Body of pancreas (tissue), 4 donors: ENCODE data around the gene DLG2. TPM values are rescaled to one million over a fixed set of nuclear protein-coding genes. Genes with fewer than 3 reads are reported as not detected.

Source experiments
- ATAC-seq: fragments of 150-250 bp; one replicate; pipeline ENCODE4 v1.9.1; 2016
- DNase-seq, 4 donors: peaks; one replicate each; pipeline ENCODE4 v3.0.0-alpha.2; 2019
- H3K27ac ChIP-seq, 4 donors: fragments of 200-600 bp; sonication (generic); 1 replicate in 3 of 4; 2 replicates in 1 of 4; pipeline versions ENCODE4 v1.5.1 to v1.6.1; 2016 to 2019; ENCODE audit warnings: mild to moderate bottlenecking in 1 of 4, mixed read lengths in 1 of 4, moderate library complexity in 1 of 4
- H3K27me3 ChIP-seq, 2 donors: fragments of 200-600 bp; sonication (generic); one replicate each; pipeline ENCODE4 v1.6.0; 2016; ENCODE audit warnings: mild to moderate bottlenecking in 1 of 2
- H3K36me3 ChIP-seq, 2 donors: fragments of 200-600 bp; sonication (generic); replicated peaks in 1 of 2; 2 replicates each; pipeline ENCODE4 v1.5.1; 2016; ENCODE audit warnings: low read depth in 2 of 2; ENCODE audit not compliant: insufficient read depth in 1 of 2
- H3K4me1 ChIP-seq: fragments of 200-600 bp; sonication (generic); one replicate; pipeline ENCODE4 v1.6.0; 2016
- H3K4me3 ChIP-seq, 2 donors: fragments of 200-600 bp; sonication (generic); 1 replicate in 1 of 2; 2 replicates in 1 of 2; pipeline ENCODE4 v1.5.1; 2016 to 2019
- H3K9me3 ChIP-seq, 3 donors: fragments of 200-600 bp; sonication (generic); 1 replicate in 2 of 3; 2 replicates in 1 of 3; pipeline ENCODE4 v1.5.1; 2016
- CTCF ChIP-seq, 7 experiments: fragments of 450-650 bp in 4 of 7; fragments of 200-600 bp in 3 of 7; sonication (generic) in 3 of 7; IDR thresholded peaks; one replicate each; pipeline ENCODE4 v1.5.1; 2016 to 2019; ENCODE audit warnings: antibody characterized with exemption in 7 of 7
- POLR2A ChIP-seq, 3 donors: fragments of 450-650 bp; IDR thresholded peaks; one replicate each; pipeline ENCODE4 v1.6.1; 2016; ENCODE audit warnings: antibody characterized with exemption in 3 of 3, mild to moderate bottlenecking in 2 of 3
- WGBS, 2 donors: methylation state at CpG; one replicate each; pipeline ENCODE4 v1.1.5; 2017; 5-methylcytosine and 5-hydroxymethylcytosine counted together
- intact Hi-C: fragments of 100-400 bp; cut with DNase I; formaldehyde crosslinking; loops from one replicate; pipeline ENCODE4 v1.15.1; 2023
- total RNA-seq, 2 donors: library from RNA; depleted of rRNA; stranded (reverse); fragments of >200 nt; gene quantifications; one replicate each; pipeline ENCODE4 v1.1.0, GENCODE V29; 2016

The DLG2 gene
- total RNA-seq, 2 donors from 2014 or later = 6.0 to 13.2 TPM

DNA sequence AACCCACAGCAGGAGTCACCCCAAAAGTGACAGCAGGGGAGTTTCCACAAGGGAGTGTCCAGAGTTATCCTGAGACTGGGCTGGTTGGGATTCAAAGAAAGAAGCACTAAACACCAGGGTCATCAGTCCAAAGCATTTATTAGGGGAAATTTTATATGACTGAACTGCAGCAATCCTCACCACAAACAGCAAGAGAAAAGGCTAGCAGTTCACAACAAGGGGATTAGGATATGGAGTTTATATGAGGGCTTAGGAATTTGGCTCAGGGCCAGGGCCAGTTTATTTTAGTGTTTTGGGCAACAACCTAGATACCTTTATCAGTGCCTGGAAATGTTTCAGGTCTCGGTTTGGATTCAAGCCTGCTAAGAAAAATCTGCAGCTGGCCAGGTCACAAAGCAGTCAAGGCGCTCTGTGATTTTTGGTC lies 16.1 kb upstream of the DLG2 start:
- ATAC-seq = no peak
- peak; percentile 39 to 58 (median 48) for DNase-seq
- H3K36me3 ChIP-seq = no peaks in the 10 kb centered on the region
- H3K9me3 ChIP-seq = no peaks in the 10 kb centered on the region
- H3K4me1 ChIP-seq = peaks cover 12% of the 10 kb centered on the region
- H3K27ac ChIP-seq = no peak overlapping the region
- 12 to 18% methylated on average over 2 of the region's 2 CpGs for WGBS, 2 donors
- no peak for TF ChIP-seq POLR2A (IDR thresholded peaks at IDR 0.05)
- no peak for TF ChIP-seq CTCF (IDR thresholded peaks at IDR 0.05)
- H3K4me3 ChIP-seq = no peak overlapping the region
- intact Hi-C loops = no loop called here
- H3K27me3 ChIP-seq = no peaks in the 10 kb centered on the region

GRCh38 chr11:85634747-85635146 lies 7.6 kb upstream of the DLG2 start:
- intact Hi-C loops = no loop called here
- TF ChIP-seq CTCF (IDR thresholded peaks at IDR 0.05) (no peak), POLR2A (IDR thresholded peaks at IDR 0.05) (no peak)
- WGBS, 2 donors = 49 to 53% methylated on average over 3 of the region's 3 CpGs
- H3K27me3 ChIP-seq = no peaks in the 10 kb centered on the region
- H3K27ac ChIP-seq = no peak overlapping the region
- DNase-seq = no peak
- no peaks in the 10 kb centered on the region for H3K9me3 ChIP-seq
- peaks cover 0 to 11% of the 10 kb centered on the region in 2 donors for H3K36me3 ChIP-seq
- ATAC-seq = no peak
- H3K4me1 ChIP-seq = peaks cover 7% of the 10 kb centered on the region
- H3K4me3 ChIP-seq = no peak overlapping the region

DNA sequence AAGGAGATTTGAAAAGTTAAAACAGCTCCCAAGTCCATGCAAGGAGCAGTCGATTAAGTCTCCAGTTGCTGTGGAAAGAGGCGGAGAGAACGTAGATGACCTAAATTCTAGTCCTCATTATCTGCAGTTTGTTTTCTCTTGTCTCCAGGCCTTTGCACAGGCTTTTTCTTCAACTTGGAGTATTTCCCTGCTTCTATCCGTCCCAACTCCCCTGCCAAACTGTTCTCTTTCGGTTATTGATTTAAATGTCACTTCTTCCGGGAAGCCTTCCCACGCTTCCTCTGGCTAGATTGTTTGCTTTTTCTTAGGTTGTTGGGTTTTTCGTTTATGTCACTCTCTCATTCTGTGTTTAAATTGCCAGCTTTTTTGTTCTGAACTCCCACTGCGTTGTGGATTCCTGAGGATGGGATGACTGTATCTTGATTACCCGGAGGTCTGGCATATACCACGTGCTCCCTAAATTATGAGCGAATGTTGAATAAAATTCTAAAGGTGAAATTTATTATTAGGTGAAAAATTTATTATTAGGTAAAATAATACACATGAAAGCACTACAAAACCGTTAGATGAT lies 1.7 kb upstream of the DLG2 start:
- Histone ChIP-seq H3K4me3 (peak overlapping the region; percentile 39 to 73), H3K9me3 (no peaks in the 10 kb centered on the region), H3K36me3 (no peaks in the 10 kb centered on the region), H3K27ac (peak overlapping the region; percentile 72 to 89 (median 80)), H3K4me1 (peaks cover 27% of the 10 kb centered on the region), H3K27me3 (no peaks in the 10 kb centered on the region)
- intact Hi-C loops = no loop called here
- ATAC-seq = peak; percentile 5
- 1 to 2% methylated on average over 13 of the region's 13 CpGs for WGBS, 2 donors
- TF ChIP-seq CTCF (IDR thresholded peaks at IDR 0.05) (no peak), POLR2A (IDR thresholded peaks at IDR 0.05) (no peak)
- peak in 1 of 4 donors; percentile 19 for DNase-seq

- Histone ChIP-seq H3K27me3 (no peaks in the 10 kb centered on the region), H3K9me3 (no peaks in the 10 kb centered on the region), H3K36me3 (no peaks in the 10 kb centered on the region), H3K4me1 (peaks cover 27% of the 10 kb centered on the region), H3K27ac (peak within 1 kb of the TSS; percentile 83 to 89 (median 86)), H3K4me3 (peak within 1 kb of the TSS; percentile 64 to 73)
- 0% methylated on average over 38 to 41 of the region's 41 CpGs for WGBS, 2 donors
- peak; percentile 97 to 99 (median 98) for DNase-seq
- no peak for TF ChIP-seq CTCF (IDR thresholded peaks at IDR 0.05)
- peak; percentile 69 to 94 (median 92) for TF ChIP-seq POLR2A (IDR thresholded peaks at IDR 0.05)
- intact Hi-C loops = no loop called here
- ATAC-seq = peak; percentile 99
Observed at GRCh38 chr11:85627998-85628770, 1.0 kb upstream of the DLG2 start, which contains the start of gene TMEM126B. Gene TMEM126B (plus strand): TSS chr11:85628593. CDS start chr11:85628608, 15 bp downstream.
